ENCODE data around the gene THRB.

The THRB gene

DNA sequence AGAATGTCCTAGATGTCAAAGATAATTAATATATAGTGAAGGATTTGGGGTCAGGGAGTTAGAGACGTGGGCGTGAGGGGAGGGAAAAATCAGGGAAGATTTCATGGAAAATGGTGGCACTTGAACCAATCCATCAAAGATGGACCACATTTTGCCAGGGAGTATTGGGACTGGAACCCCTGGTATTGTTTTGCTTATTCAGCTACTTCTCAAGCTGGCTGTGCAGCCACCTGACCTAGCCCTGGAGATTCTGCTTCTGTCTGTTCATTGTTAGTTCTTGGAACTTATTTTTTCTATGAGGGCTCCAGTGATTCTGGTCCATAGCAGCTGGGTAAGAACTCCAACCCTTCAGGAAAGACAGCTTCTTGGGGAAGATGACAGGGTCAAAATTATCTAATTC lies 3.3 kb upstream of the THRB start:
- TF ChIP-seq ZNF274 (IDR thresholded peaks at IDR 0.05; ENCODE audit: low read depth, low read length) (no peak), YY1 (IDR thresholded peaks at IDR 0.05; ENCODE audit: insufficient read depth, insufficient read length) (no peak), SUZ12 (IDR thresholded peaks at IDR 0.05; ENCODE audit: extremely low read depth, insufficient read depth, insufficient read length) (no peak)
- Histone ChIP-seq H3K9me3 (ENCODE audit: insufficient read depth, low read length) (no peaks in the 10 kb centered on the region), H3K9ac (ENCODE audit: insufficient read length, low read depth) (no peak overlapping the region), H3K36me3 (ENCODE audit: insufficient read depth, insufficient read length, low read length) (no peaks in the 10 kb centered on the region), H3K4me1 (ENCODE audit: insufficient read depth, insufficient read length) (no peaks in the 10 kb centered on the region), H3K27me3 (ENCODE audit: insufficient read depth, insufficient read length) (peaks cover 8% of the 10 kb centered on the region), H3K4me3 (ENCODE audit: insufficient read length, low read depth) (no peak overlapping the region)
- no peak for DNase-seq (ENCODE audit: low read depth, low spot score)

DNA sequence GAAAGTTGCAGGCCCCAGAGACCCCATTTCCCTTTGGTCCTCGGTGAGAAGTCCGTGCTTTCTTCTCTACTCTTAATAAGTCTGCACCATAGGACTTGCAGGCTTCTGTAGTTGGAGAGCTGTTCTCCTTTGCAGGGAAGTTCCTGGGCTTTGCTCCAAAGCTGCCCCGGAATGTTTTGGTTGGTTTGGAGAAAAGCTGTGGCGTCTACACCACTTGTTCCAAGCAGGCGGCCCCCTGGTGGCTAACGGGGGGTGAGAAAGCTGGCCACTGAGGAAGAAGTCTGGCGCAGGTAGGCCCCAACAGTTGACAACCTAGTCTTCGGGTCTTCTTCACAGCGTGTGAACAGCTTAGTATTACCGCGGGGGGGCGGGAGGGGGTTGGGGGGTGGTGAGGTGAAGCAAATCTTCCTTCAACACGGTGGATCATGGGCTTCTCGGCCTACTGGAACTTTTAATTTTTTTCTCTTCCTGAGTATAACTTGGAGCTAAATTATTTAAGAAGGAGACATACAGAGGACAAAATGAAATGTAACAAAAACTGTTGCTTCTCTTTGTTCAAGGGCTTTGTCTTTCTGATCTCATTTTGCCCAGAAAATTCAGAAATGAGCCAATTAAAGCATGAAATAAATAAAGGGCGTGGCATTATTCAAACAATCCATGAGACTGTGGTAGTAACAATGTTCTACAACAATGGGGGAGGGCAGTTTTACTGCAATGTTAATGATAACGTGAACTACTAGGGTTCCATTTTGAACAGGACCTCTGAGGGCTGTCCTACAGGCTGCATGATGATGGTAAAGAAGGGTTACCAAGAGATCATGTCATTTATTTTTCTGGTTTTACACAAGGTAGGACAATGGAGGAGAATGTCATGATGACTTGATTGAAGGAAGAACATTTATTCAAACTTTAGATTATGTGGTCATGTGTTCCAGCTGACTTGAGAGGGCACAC lies 2.2 kb upstream of the THRB start:
- H3K4me1 ChIP-seq (ENCODE audit: insufficient read depth, insufficient read length) = no peaks in the 10 kb centered on the region
- TF ChIP-seq SUZ12 (IDR thresholded peaks at IDR 0.05; ENCODE audit: extremely low read depth, insufficient read depth, insufficient read length) (no peak), YY1 (IDR thresholded peaks at IDR 0.05; ENCODE audit: insufficient read depth, insufficient read length) (no peak), ZNF274 (IDR thresholded peaks at IDR 0.05; ENCODE audit: low read depth, low read length) (no peak)
- H3K9me3 ChIP-seq (ENCODE audit: insufficient read depth, low read length) = no peaks in the 10 kb centered on the region
- DNase-seq (ENCODE audit: low read depth, low spot score) = no peak
- no peaks in the 10 kb centered on the region for H3K36me3 ChIP-seq (ENCODE audit: insufficient read depth, insufficient read length, low read length)
- peak overlapping the region; percentile 88 for H3K9ac ChIP-seq (ENCODE audit: insufficient read length, low read depth)
- no peak overlapping the region for H3K4me3 ChIP-seq (ENCODE audit: insufficient read length, low read depth)
- peaks cover 15% of the 10 kb centered on the region for H3K27me3 ChIP-seq (ENCODE audit: insufficient read depth, insufficient read length)

DNA sequence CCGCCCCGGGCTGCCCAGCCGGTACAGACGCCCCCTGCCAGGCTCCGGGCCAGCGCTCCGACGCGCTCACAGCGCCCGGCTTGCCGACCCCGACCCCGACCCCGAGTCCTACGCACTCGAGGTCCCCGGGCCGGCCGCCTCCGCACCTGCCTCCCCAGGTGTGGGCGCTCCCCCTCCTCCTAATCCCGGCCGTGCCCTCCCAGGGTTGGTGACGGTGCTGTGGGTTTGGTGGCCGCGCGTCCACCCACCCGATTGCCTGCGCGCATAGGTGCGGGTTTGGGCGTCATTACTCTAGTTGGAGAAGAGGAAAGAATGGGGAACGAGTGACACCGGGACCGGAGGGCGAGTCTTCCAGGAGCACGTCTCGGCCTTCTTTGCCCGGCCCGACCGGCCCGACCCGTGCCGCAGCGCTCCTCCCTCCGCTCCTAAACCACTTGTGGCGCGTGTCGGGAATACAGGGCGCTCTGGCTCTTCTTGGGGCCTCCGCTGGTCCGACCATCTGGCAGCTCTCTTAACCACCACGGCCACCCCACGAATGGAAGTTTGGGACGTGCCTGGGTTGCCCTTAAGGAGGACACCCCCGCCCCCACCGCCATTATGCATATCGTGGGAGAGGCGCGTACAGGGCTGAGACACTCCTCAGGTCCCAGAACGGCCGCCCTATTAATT lies 810 bp upstream of the THRB start:
- Histone ChIP-seq H3K9ac (ENCODE audit: insufficient read length, low read depth) (peak overlapping the region; percentile 88), H3K9me3 (ENCODE audit: insufficient read depth, low read length) (no peaks in the 10 kb centered on the region), H3K4me3 (ENCODE audit: insufficient read length, low read depth) (peak overlapping the region; percentile 80), H3K4me1 (ENCODE audit: insufficient read depth, insufficient read length) (no peaks in the 10 kb centered on the region), H3K27me3 (ENCODE audit: insufficient read depth, insufficient read length) (peaks cover 18% of the 10 kb centered on the region), H3K36me3 (ENCODE audit: insufficient read depth, insufficient read length, low read length) (no peaks in the 10 kb centered on the region)
- no peak for DNase-seq (ENCODE audit: low read depth, low spot score)
- TF ChIP-seq ZNF274 (IDR thresholded peaks at IDR 0.05; ENCODE audit: low read depth, low read length) (no peak), SUZ12 (IDR thresholded peaks at IDR 0.05; ENCODE audit: extremely low read depth, insufficient read depth, insufficient read length) (no peak), YY1 (IDR thresholded peaks at IDR 0.05; ENCODE audit: insufficient read depth, insufficient read length) (no peak)

DNA sequence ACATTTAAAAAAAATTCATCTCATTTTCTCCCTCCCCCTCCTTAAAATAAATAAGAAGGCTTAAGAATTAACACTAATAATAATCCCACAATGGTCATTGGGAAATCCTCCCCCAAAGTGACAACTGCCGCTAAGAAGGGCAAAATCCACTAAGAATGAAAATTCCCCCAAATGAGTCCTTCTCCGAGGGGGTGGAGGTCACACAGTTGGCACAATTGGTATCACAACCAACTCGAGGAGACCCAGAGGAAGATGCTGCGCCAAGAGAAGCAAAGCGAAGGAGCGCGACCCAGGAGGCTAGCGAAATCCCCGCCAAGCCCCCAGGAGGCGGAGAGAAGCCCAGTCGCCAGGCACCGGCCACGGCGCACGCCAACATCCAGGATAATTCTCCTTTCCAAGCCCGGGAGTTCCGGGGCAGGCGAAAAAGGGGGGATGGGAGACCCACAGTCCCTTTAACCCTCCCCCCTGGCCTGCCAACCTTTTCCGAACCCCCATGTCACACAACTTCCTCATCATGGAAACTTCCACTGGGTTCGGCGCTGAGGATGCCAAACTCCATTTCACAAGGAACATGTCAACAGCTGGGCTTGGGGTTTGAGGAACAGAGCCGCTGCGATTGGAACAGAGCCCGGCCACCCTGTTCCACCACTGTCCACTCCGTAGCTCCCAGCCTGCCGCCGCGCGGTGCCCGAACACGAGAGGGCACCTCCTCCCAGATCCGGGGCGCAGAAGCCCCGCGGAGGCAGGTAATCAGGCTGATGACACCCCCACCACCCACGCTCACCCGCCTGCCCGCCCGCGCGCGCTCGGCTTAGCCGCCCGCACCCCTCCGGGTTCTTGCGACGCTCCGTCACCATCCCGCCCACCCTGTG lies 668 bp downstream of the THRB start:
- Histone ChIP-seq H3K4me3 (ENCODE audit: insufficient read length, low read depth) (peak overlapping the region; percentile 80), H3K9ac (ENCODE audit: insufficient read length, low read depth) (peak overlapping the region; percentile 81), H3K4me1 (ENCODE audit: insufficient read depth, insufficient read length) (no peaks in the 10 kb centered on the region), H3K9me3 (ENCODE audit: insufficient read depth, low read length) (no peaks in the 10 kb centered on the region), H3K36me3 (ENCODE audit: insufficient read depth, insufficient read length, low read length) (no peaks in the 10 kb centered on the region), H3K27me3 (ENCODE audit: insufficient read depth, insufficient read length) (peaks cover 18% of the 10 kb centered on the region)
- TF ChIP-seq YY1 (IDR thresholded peaks at IDR 0.05; ENCODE audit: insufficient read depth, insufficient read length) (no peak), ZNF274 (IDR thresholded peaks at IDR 0.05; ENCODE audit: low read depth, low read length) (no peak), SUZ12 (IDR thresholded peaks at IDR 0.05; ENCODE audit: extremely low read depth, insufficient read depth, insufficient read length) (no peak)
- DNase-seq (ENCODE audit: low read depth, low spot score) = no peak

DNA sequence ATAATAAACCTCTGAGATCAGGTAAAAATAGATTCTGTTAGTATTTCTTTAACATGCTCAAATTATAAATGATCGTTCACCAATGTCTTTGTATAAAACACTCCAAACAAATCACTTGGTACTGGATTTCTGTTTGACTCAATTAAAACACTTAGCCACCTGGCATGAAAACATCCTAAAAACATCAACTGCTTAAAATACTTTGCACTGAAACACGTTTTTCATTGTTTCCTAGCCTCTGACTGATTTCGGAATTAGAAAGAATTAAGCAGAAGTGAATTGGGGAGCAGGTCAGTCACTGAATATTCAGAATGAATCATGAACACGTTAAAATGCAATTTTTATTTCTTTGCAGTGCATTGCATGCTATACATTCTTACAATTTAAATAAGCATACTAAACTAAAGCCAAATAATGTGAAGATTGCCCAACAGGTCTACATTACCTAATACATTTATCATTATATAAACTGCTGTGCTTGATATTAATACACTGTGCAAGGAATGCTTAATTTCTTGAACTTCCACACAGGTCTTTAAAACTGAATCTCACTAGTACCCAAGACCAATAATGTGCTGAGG lies 1.6 kb downstream of the THRB start:
- Histone ChIP-seq H3K36me3 (ENCODE audit: insufficient read depth, insufficient read length, low read length) (no peaks in the 10 kb centered on the region), H3K4me3 (ENCODE audit: insufficient read length, low read depth) (peak overlapping the region; percentile 80), H3K4me1 (ENCODE audit: insufficient read depth, insufficient read length) (no peaks in the 10 kb centered on the region), H3K27me3 (ENCODE audit: insufficient read depth, insufficient read length) (peaks cover 18% of the 10 kb centered on the region), H3K9ac (ENCODE audit: insufficient read length, low read depth) (no peak overlapping the region), H3K9me3 (ENCODE audit: insufficient read depth, low read length) (no peaks in the 10 kb centered on the region)
- DNase-seq (ENCODE audit: low read depth, low spot score) = no peak
- no peak for TF ChIP-seq YY1 (IDR thresholded peaks at IDR 0.05; ENCODE audit: insufficient read depth, insufficient read length)
- TF ChIP-seq SUZ12 (IDR thresholded peaks at IDR 0.05; ENCODE audit: extremely low read depth, insufficient read depth, insufficient read length) = no peak
- TF ChIP-seq ZNF274 (IDR thresholded peaks at IDR 0.05; ENCODE audit: low read depth, low read length) = no peak

DNA sequence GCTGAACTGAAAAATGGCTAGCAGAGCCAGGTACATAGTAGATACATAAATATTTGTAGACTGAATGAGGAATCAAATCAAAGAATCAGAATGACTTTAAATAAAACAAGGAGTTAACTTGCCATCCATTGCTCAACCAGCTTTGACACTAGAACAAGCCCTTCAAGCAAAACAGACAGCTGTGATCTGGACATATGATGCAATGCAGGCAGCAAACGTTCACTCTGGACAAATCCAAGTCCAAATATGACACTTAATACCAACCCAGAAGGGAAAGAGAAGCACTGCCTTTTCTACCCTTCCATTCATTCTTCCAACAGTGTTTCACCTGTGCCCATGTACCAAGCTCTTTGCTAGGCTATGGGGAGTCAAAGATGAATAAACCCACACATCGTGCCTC lies 4.5 kb downstream of the THRB start:
- peaks cover 18% of the 10 kb centered on the region for H3K27me3 ChIP-seq (ENCODE audit: insufficient read depth, insufficient read length)
- no peak overlapping the region for H3K9ac ChIP-seq (ENCODE audit: insufficient read length, low read depth)
- H3K36me3 ChIP-seq (ENCODE audit: insufficient read depth, insufficient read length, low read length) = no peaks in the 10 kb centered on the region
- no peak for DNase-seq (ENCODE audit: low read depth, low spot score)
- no peak for TF ChIP-seq SUZ12 (IDR thresholded peaks at IDR 0.05; ENCODE audit: extremely low read depth, insufficient read depth, insufficient read length)
- no peak for TF ChIP-seq YY1 (IDR thresholded peaks at IDR 0.05; ENCODE audit: insufficient read depth, insufficient read length)
- TF ChIP-seq ZNF274 (IDR thresholded peaks at IDR 0.05; ENCODE audit: low read depth, low read length) = no peak
- no peaks in the 10 kb centered on the region for H3K9me3 ChIP-seq (ENCODE audit: insufficient read depth, low read length)
- no peak overlapping the region for H3K4me3 ChIP-seq (ENCODE audit: insufficient read length, low read depth)
- H3K4me1 ChIP-seq (ENCODE audit: insufficient read depth, insufficient read length) = no peaks in the 10 kb centered on the region

All from NT2/D1 (cell line).